Omental fat pad (tissue), 4 donors: ENCODE results near the gene NOTCH2. TPM values are rescaled to one million over a fixed set of nuclear protein-coding genes. Genes with fewer than 3 reads are reported as not detected.
A peak's percentile ranks its signal among the peaks of the same experiment; 100 is the strongest.
"Not testable (repeated sequence)": the region's sequence is repeated elsewhere in the genome, so short reads cannot be mapped to it uniquely, and the experiment has no call there.

Experiments
- ATAC-seq: fragments of 150-250 bp; one replicate; pipeline ENCODE4 v1.9.1; 2016; ENCODE audit warnings: mild to moderate bottlenecking, moderate library complexity; ENCODE audit not compliant: low FRiP score
- DNase-seq: peaks from one replicate; pipeline ENCODE4 v3.0.0-alpha.2; 2019; ENCODE audit warnings: low spot score
- CTCF ChIP-seq, 3 donors: fragments of 450-650 bp; IDR thresholded peaks; one replicate each; pipeline ENCODE4 v1.5.1; 2016 to 2017; ENCODE audit warnings: antibody characterized with exemption in 3 of 3, mild to moderate bottlenecking in 3 of 3, moderate library complexity in 2 of 3
- total RNA-seq, 4 donors: library from RNA; depleted of rRNA; stranded (reverse); fragments of >200 nt; gene quantifications; one replicate each; pipeline ENCODE4 v1.1.0, GENCODE V29; 2016

The NOTCH2 gene
- total RNA-seq, 4 donors from 2014 or later = 72.5 to 96.8 (median 85.5) TPM

GRCh38 chr1:119987686-119988085, 81.8 kb downstream of the NOTCH2 start:
- no peak for DNase-seq
- ATAC-seq = no peak
- no peak for TF ChIP-seq CTCF (IDR thresholded peaks at IDR 0.05)

GRCh38 chr1:119987112-119987511, 82.3 kb downstream of the NOTCH2 start:
- peak; percentile 96 for ATAC-seq
- DNase-seq = no peak
- no peak for TF ChIP-seq CTCF (IDR thresholded peaks at IDR 0.05)

- no peak for ATAC-seq
Observed at GRCh38 chr1:119986007-119986497, 83.4 kb downstream of the NOTCH2 start.

GRCh38 chr1:119984771-119985170, 84.7 kb downstream of the NOTCH2 start:
- no peak for DNase-seq
- ATAC-seq = no peak
- TF ChIP-seq CTCF (IDR thresholded peaks at IDR 0.05) = no peak

More at GRCh38 chr1:119986007-119986497, 83.4 kb downstream of the NOTCH2 start:
- TF ChIP-seq CTCF (IDR thresholded peaks at IDR 0.05) = no peak
- DNase-seq = no peak

GRCh38 chr1:119981986-119982815, 87.3 kb downstream of the NOTCH2 start:
- ATAC-seq (peak; percentile 79), DNase-seq (no peak)
- no peak for TF ChIP-seq CTCF (IDR thresholded peaks at IDR 0.05)

- no peak for DNase-seq
- no peak for TF ChIP-seq CTCF (IDR thresholded peaks at IDR 0.05)
- no peak for ATAC-seq
Observed at GRCh38 chr1:119981496-119981895, 88.0 kb downstream of the NOTCH2 start.

GRCh38 chr1:119978018-119978505, 91.4 kb downstream of the NOTCH2 start:
- no peak for DNase-seq
- peak; percentile 17 for ATAC-seq
- TF ChIP-seq CTCF (IDR thresholded peaks at IDR 0.05) = peak in 1 of 3 donors; percentile 9

GRCh38 chr1:119977113-119977736, 92.2 kb downstream of the NOTCH2 start:
- not testable (repeated sequence) for ATAC-seq, DNase-seq

- not testable (repeated sequence) for ATAC-seq, DNase-seq
Observed at GRCh38 chr1:119975582-119976254, 93.7 kb downstream of the NOTCH2 start.
